Naive B cell (primary cell): ENCODE results near the gene SRRM4. TPM values are rescaled to one million over a fixed set of nuclear protein-coding genes. Genes with fewer than 3 reads are reported as not detected.

Source experiments
- ATAC-seq, 2 donors: fragments of 150-1000 bp; cut with Tn5 transposase; 2 replicates each; pipeline ENCODE4 v1.10.0; 2021; ENCODE audit warnings: low read depth in 2 of 2, mild to moderate bottlenecking in 2 of 2, moderate library complexity in 2 of 2
- DNase-seq: peaks from one replicate; pipeline ENCODE4 v3.0.0; 2022
- H3K27ac Mint-ChIP-seq, 6 donors: one replicate each; pipeline ENCODE4 v1.8.0; 2020 to 2022; ENCODE audit warnings: mild to moderate bottlenecking in 6 of 6, mixed read lengths in 6 of 6, moderate library complexity in 5 of 6, inconsistent platforms in 2 of 6
- H3K27me3 Mint-ChIP-seq, 3 donors: one replicate each; pipeline ENCODE4 v1.8.0; 2021 to 2022; ENCODE audit warnings: mixed read lengths in 3 of 3, mild to moderate bottlenecking in 1 of 3
- H3K36me3 Mint-ChIP-seq, 2 donors: one replicate each; pipeline ENCODE4 v1.8.0; 2020 to 2022; ENCODE audit warnings: mixed read lengths in 2 of 2, inconsistent platforms in 1 of 2, mild to moderate bottlenecking in 1 of 2
- H3K4me1 Mint-ChIP-seq, 3 donors: one replicate each; pipeline ENCODE4 v1.8.0; 2020 to 2022; ENCODE audit warnings: mixed read lengths in 3 of 3, inconsistent platforms in 1 of 3, mild to moderate bottlenecking in 1 of 3, moderate library complexity in 1 of 3
- H3K4me3 Mint-ChIP-seq, 8 donors: one replicate each; pipeline ENCODE4 v1.8.0; 2020 to 2022; ENCODE audit warnings: mild to moderate bottlenecking in 8 of 8, mixed read lengths in 8 of 8, moderate library complexity in 8 of 8, inconsistent platforms in 2 of 8
- H3K9me3 Mint-ChIP-seq, 7 donors: one replicate each; pipeline ENCODE4 v1.8.0; 2020 to 2022; ENCODE audit warnings: mixed read lengths in 7 of 7, mild to moderate bottlenecking in 5 of 7, inconsistent platforms in 2 of 7, moderate library complexity in 1 of 7
- polyA plus RNA-seq, 6 donors: library from polyadenylated mRNA; unstranded; fragments of 300-500 nt; fragmentation: Illumina TruSeq; gene quantifications; one replicate each; pipeline ENCODE4 v1.2.3, GENCODE V29; 2021; ENCODE audit warnings: low read depth in 6 of 6

Gene SRRM4, protein sequence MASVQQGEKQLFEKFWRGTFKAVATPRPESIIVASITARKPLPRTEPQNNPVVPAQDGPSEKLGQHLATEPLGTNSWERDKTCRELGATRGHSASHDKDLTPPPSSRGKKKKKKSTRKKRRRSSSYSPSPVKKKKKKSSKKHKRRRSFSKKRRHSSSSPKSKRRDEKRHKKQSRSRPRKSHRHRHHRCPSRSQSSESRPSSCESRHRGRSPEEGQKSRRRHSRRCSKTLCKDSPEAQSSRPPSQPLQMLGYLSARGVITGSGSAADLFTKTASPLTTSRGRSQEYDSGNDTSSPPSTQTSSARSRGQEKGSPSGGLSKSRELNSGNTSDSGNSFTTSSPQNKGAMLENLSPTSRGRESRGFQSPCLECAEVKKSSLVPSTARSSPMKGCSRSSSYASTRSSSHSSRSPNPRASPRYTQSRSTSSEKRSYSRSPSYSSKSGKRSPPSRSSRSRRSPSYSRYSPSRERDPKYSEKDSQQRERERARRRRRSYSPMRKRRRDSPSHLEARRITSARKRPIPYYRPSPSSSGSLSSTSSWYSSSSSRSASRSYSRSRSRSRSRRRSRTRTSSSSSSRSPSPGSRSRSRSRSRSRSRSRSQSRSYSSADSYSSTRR
- not detected for polyA plus RNA-seq

- Mint-ChIP-seq H3K4me3 (peak within 1 kb of the TSS in 1 of 8 donors; percentile 14), H3K36me3 (peaks cover 0 to 1% of the 10 kb centered on the region in 2 donors), H3K27me3 (peaks cover 50 to 60% (median 53%) of the 10 kb centered on the region in 3 donors), H3K9me3 (peaks cover 0 to 17% (median 6%) of the 10 kb centered on the region in 7 donors), H3K27ac (peak within 1 kb of the TSS in 1 of 6 donors; percentile 11), H3K4me1 (no peaks in the 10 kb centered on the region)
- ATAC-seq (no peak), DNase-seq (no peak)
These were observed at the start of gene SRRM4 for GRCh38 chr12:118981285-118982211. Gene SRRM4, plus strand, starts transcription at chr12:118981541. Its CDS starts 342 bp downstream, at chr12:118981883.

DNA sequence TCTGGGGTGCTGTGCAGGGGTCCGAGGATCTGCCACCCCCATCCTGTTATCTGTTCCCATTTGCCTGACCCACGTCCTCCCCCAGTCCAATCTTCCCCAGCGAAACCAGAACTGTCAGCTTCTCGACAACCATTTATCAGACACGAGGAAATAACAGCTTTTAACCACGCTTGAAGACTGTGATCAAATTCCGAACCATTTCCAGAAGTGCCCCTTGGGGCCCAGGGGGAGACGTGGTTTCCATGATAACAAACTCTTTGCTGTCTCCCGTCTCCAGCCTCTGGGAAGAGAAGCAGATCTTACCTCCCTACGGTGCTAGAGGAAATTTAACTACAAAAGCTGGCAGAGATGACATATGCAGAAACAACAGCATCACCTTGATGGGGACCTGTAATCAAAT lies 35.1 kb upstream of the SRRM4 start:
- Mint-ChIP-seq H3K27me3 (peaks cover 0 to 10% (median 0%) of the 10 kb centered on the region in 3 donors), H3K9me3 (peaks cover 0 to 4% (median 1%) of the 10 kb centered on the region in 7 donors), H3K4me3 (no peak overlapping the region), H3K27ac (no peak overlapping the region), H3K36me3 (no peaks in the 10 kb centered on the region), H3K4me1 (no peaks in the 10 kb centered on the region)
- ATAC-seq: no peak
- DNase-seq: no peak

DNA sequence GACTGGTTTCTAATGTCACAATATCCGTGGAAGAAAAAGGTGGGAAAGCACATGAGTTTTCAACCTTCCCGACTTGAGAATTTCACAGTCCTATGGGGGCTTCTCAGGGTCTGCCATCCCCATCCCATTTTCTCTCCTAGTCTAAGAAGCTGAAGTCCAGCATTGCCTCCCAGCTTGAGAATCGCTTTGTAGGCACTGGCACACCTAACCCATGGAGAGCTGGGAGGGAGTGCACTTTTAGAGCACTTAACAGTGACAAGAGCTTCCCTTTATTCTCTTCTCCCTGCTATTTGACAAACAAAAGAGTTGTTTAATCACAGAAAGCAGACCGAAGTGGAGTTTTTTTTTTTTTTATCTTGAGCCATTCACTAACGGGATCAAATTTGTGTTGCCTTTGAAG lies 22.8 kb upstream of the SRRM4 start:
- ATAC-seq (no peak), DNase-seq (no peak)
- Mint-ChIP-seq H3K4me3 (no peak overlapping the region), H3K9me3 (peaks cover 0 to 18% (median 11%) of the 10 kb centered on the region in 7 donors), H3K27me3 (peaks cover 0 to 10% (median 3%) of the 10 kb centered on the region in 3 donors), H3K27ac (no peak overlapping the region), H3K36me3 (no peaks in the 10 kb centered on the region), H3K4me1 (no peaks in the 10 kb centered on the region)

- DNase-seq: no peak
These were observed 22.0 kb upstream of the SRRM4 start for GRCh38 chr12:118959348-118959747.

GRCh38 chr12:118959985-118960560 lies 21.3 kb upstream of the SRRM4 start:
- ATAC-seq: no peak

More at GRCh38 chr12:118959348-118959747, 22.0 kb upstream of the SRRM4 start:
- Mint-ChIP-seq H3K27ac (no peak overlapping the region), H3K9me3 (peaks cover 0 to 20% (median 11%) of the 10 kb centered on the region in 7 donors), H3K36me3 (no peaks in the 10 kb centered on the region), H3K4me1 (no peaks in the 10 kb centered on the region), H3K27me3 (peaks cover 0 to 7% (median 3%) of the 10 kb centered on the region in 3 donors), H3K4me3 (no peak overlapping the region)
- ATAC-seq: no peak

DNA sequence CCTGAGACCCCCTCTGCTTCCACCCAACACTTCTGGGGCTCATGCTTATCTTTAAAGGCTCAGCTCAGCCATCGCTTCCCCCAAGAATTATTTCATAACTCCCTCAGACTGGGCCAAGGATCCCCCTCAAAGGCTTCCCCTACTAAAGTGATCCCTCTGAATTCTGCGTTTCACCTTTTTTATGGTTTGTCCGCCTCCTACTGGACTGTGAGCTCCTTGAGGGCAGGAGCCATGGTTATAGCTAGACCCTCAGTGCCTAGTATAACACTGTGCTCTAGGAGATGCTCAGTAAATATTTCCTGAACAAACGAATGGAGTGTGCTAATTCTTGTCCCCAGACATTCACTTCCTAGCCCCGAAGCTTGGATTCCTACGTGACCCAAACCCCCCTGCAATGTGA lies 20.5 kb upstream of the SRRM4 start:
- H3K36me3 Mint-ChIP-seq: no peaks in the 10 kb centered on the region

More at GRCh38 chr12:118959985-118960560, 21.3 kb upstream of the SRRM4 start:
- H3K9me3 Mint-ChIP-seq: peaks cover 0 to 27% (median 7%) of the 10 kb centered on the region in 7 donors
- no peaks in the 10 kb centered on the region for H3K4me1 Mint-ChIP-seq
- H3K27me3 Mint-ChIP-seq: peaks cover 0 to 3% (median 0%) of the 10 kb centered on the region in 3 donors
- H3K4me3 Mint-ChIP-seq: no peak overlapping the region
- no peak overlapping the region for H3K27ac Mint-ChIP-seq
- no peak for DNase-seq
- H3K36me3 Mint-ChIP-seq: no peaks in the 10 kb centered on the region

GRCh38 chr12:118964988-118965387 lies 16.4 kb upstream of the SRRM4 start:
- Mint-ChIP-seq H3K27me3 (peaks cover 7 to 16% (median 9%) of the 10 kb centered on the region in 3 donors), H3K9me3 (peaks cover 4 to 62% (median 11%) of the 10 kb centered on the region in 7 donors), H3K27ac (no peak overlapping the region), H3K4me3 (no peak overlapping the region), H3K4me1 (no peaks in the 10 kb centered on the region), H3K36me3 (no peaks in the 10 kb centered on the region)
- DNase-seq (no peak), ATAC-seq (no peak)

More for the DNA sequence above, 20.5 kb upstream of the SRRM4 start:
- ATAC-seq (no peak), DNase-seq (no peak)
- Mint-ChIP-seq H3K9me3 (peaks cover 0 to 31% (median 7%) of the 10 kb centered on the region in 7 donors), H3K4me3 (no peak overlapping the region), H3K27me3 (peaks cover 0 to 3% (median 0%) of the 10 kb centered on the region in 3 donors), H3K4me1 (no peaks in the 10 kb centered on the region), H3K27ac (no peak overlapping the region)

DNA sequence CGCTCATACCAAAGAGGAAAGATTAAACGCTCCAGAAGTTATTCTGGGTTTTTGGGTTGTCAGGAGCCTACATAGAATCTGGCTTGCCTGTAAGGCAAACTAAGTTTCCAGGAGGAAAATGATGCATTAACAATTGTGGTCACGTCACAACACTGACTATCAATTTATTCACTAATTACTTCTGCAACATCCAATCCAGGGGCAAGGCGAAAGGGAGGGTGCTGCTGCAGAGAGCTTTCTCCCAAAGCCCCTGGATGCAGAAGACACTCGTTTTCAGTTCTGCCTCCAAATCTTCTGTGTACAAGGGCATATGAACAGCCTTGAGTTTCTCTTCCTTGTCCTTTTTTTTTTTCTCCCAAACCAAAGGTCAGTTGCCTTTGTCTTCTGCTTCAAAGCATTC lies 10.5 kb upstream of the SRRM4 start:
- peaks cover 3 to 31% (median 7%) of the 10 kb centered on the region in 7 donors for H3K9me3 Mint-ChIP-seq

DNA sequence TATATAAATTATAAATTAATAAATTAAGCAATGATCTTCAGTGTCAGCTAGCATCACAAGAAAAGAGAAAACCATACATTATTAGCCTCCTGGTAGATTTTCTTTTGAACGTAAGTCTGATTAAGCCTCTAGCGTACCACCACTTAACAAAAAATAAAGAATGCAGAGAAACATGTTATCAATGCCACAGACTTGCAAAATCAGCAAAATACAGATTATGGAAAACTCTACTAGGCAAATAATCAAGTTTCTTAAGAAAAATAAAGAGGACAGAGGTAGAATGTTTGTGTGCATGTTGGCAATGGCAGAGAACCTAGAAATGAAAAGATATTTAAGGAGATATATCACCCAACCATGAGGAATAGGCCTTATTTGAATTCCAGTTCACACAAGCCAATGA lies 8.4 kb upstream of the SRRM4 start:
- no peak for ATAC-seq
- Mint-ChIP-seq H3K36me3 (peaks cover 0 to 7% of the 10 kb centered on the region in 2 donors), H3K27ac (no peak overlapping the region), H3K9me3 (peaks cover 0 to 13% (median 3%) of the 10 kb centered on the region in 7 donors), H3K4me3 (no peak overlapping the region), H3K27me3 (peaks cover 24 to 35% (median 27%) of the 10 kb centered on the region in 3 donors), H3K4me1 (no peaks in the 10 kb centered on the region)
- DNase-seq: no peak

More for the DNA sequence above, 10.5 kb upstream of the SRRM4 start:
- no peak overlapping the region for H3K27ac Mint-ChIP-seq
- no peaks in the 10 kb centered on the region for H3K4me1 Mint-ChIP-seq
- H3K36me3 Mint-ChIP-seq: no peaks in the 10 kb centered on the region
- no peak for DNase-seq
- no peak overlapping the region for H3K4me3 Mint-ChIP-seq
- no peak for ATAC-seq
- peaks cover 11 to 27% (median 19%) of the 10 kb centered on the region in 3 donors for H3K27me3 Mint-ChIP-seq

DNA sequence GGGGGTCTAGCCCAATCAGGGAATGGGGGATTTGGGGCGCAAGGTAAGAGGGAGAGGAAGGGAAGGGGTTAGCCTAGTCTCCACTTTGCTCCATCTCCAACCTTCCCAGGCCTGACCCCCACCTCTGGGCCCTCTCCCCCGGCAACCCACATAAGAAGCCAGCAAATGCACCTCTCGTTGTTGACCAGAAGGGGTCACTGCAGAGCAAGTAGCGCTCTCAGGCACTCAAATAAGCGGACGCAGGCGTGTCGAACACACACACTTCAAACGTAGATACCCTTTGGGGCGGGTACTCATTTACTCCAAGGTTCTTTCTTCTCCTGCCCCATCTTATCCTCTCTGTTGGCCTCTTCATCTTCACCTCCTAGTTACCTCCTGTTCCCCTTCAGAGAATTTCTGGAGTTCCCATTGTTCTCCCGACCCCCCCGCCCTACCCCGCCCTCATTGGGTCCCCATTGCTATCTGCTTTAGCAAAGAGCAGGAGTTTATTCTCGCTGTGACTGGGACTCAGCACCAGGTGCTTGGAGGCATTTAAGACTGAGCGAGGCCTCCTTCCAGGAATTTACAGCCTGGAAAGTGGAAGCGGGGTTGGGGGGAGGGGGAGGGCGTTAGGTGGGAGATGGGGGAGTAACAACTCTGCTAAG lies 1.5 kb upstream of the SRRM4 start:
- no peaks in the 10 kb centered on the region for H3K4me1 Mint-ChIP-seq
- peaks cover 2 to 17% (median 7%) of the 10 kb centered on the region in 7 donors for H3K9me3 Mint-ChIP-seq
- no peak for ATAC-seq
- no peak overlapping the region for H3K4me3 Mint-ChIP-seq
- H3K36me3 Mint-ChIP-seq: peaks cover 0 to 7% of the 10 kb centered on the region in 2 donors
- peak; percentile 2 for DNase-seq
- H3K27ac Mint-ChIP-seq: no peak overlapping the region
- H3K27me3 Mint-ChIP-seq: peaks cover 56 to 65% (median 58%) of the 10 kb centered on the region in 3 donors

DNA sequence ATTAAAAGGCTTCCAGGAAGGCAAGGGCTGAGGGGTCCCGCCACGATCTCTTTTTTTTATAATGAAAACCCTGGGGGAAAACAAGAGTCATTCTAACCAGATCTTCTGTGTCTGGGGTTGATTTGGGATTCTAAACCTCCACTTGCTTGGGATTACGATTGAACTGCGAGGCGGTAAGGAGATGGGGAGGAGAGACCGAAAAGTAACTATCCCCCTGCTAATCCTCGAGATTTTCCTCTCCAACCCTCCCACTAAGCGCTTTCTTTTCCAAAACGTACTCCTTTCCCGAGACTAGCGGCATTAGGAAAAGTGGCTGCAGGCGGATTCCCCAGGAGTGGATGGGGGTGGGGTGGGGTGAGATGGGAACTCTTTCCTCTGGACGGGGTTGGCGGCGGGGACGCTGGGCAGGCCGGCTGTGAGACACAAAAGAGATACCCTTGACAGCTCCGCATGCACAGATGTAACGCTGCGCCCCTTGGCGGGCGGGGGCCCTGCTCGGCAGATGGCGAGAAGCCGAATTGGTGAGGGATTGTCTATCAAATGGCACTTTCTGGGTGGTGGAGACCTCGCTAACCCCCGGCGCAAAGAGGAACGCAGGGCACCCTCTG lies 830 bp upstream of the SRRM4 start:
- Mint-ChIP-seq H3K27ac (no peak overlapping the region), H3K9me3 (peaks cover 2 to 17% (median 6%) of the 10 kb centered on the region in 7 donors), H3K27me3 (peaks cover 53 to 65% (median 59%) of the 10 kb centered on the region in 3 donors), H3K4me1 (no peaks in the 10 kb centered on the region), H3K4me3 (no peak overlapping the region), H3K36me3 (peaks cover 0 to 7% of the 10 kb centered on the region in 2 donors)
- DNase-seq (no peak), ATAC-seq (no peak)

DNA sequence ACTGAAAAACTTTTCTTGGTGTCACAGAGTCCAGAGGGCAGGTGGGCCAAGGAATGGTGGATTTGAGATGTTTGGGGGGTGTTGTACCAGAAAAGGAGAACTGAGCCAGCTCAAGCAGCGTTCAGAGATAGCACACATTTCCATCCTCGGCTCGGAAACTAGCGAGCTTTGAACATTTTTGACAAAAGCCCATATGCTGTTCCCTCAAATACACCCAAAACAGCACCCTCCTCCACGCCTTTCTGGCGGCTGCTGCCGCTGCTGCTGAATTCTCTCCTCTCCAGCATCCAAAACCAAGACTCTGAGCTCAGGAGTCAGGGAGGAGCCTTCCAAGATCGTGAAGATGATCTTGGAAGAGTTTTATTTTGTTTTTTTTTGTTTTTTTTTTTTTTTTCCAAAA lies 961 bp downstream of the SRRM4 start:
- Mint-ChIP-seq H3K27ac (no peak overlapping the region), H3K9me3 (peaks cover 0 to 16% (median 6%) of the 10 kb centered on the region in 7 donors), H3K36me3 (no peaks in the 10 kb centered on the region), H3K27me3 (peaks cover 47 to 55% (median 49%) of the 10 kb centered on the region in 3 donors), H3K4me1 (no peaks in the 10 kb centered on the region), H3K4me3 (peak overlapping the region in 1 of 8 donors; percentile 14)
- DNase-seq: no peak
- ATAC-seq: no peak
